Esophagus muscularis mucosa (tissue), 4 donors: ENCODE results near the gene IL12A. TPM values are rescaled to one million over a fixed set of nuclear protein-coding genes. Genes with fewer than 3 reads are reported as not detected.

Experiments used
- DNase-seq: peaks from one replicate; pipeline ENCODE4 v3.0.0-alpha.2; 2017; ENCODE audit errors: extremely low spot score
- H3K27ac ChIP-seq, 4 donors: fragments of 200-600 bp; sonication (generic); replicated peaks in 1 of 4; 1 replicate in 3 of 4; 2 replicates in 1 of 4; pipeline ENCODE4 v1.5.1; 2016 to 2019; ENCODE audit warnings: mild to moderate bottlenecking in 1 of 4
- H3K27me3 ChIP-seq, 4 donors: fragments of 200-600 bp; sonication (generic); one replicate each; pipeline versions ENCODE4 v1.5.1 to v1.6.0; 2016 to 2019
- H3K36me3 ChIP-seq, 4 donors: fragments of 200-600 bp; sonication (generic); one replicate each; pipeline ENCODE4 v1.5.1; 2016 to 2019
- H3K4me1 ChIP-seq, 4 donors: fragments of 200-600 bp; sonication (generic); one replicate each; pipeline ENCODE4 v1.5.1; 2016 to 2019
- H3K4me3 ChIP-seq, 4 donors: fragments of 200-600 bp; sonication (generic); 1 replicate in 2 of 4; 2 replicates in 2 of 4; pipeline ENCODE4 v1.5.1; 2016 to 2019; ENCODE audit warnings: mild to moderate bottlenecking in 4 of 4, moderate library complexity in 1 of 4
- H3K9me3 ChIP-seq, 4 donors: fragments of 200-600 bp; sonication (generic); 1 replicate in 3 of 4; 2 replicates in 1 of 4; pipeline ENCODE4 v1.5.1; 2016 to 2019
- EP300 ChIP-seq: sonication (generic); formaldehyde crosslinking; IDR thresholded peaks from one replicate; pipeline ENCODE4 v1.6.1; 2017; ENCODE audit warnings: antibody characterized with exemption
- POLR2A ChIP-seq: fragments of 450-650 bp; IDR thresholded peaks from one replicate; pipeline ENCODE4 v1.6.1; 2017; ENCODE audit warnings: antibody characterized with exemption, moderate library complexity, mild to moderate bottlenecking, low read depth
- POLR2AphosphoS5 ChIP-seq, 2 donors: sonication (generic); formaldehyde crosslinking; IDR thresholded peaks; one replicate each; pipeline ENCODE4 v1.6.1; 2017; ENCODE audit warnings: antibody characterized with exemption in 2 of 2
- WGBS: methylation state at CpG from one replicate; pipeline ENCODE4 v1.1.5; 2018; 5-methylcytosine and 5-hydroxymethylcytosine counted together
- intact Hi-C: fragments of 100-400 bp; cut with DNase I; formaldehyde crosslinking; loops from one replicate; pipeline ENCODE4 v1.15.1; 2023
- total RNA-seq, 4 donors: library from RNA; depleted of rRNA; stranded (reverse); fragments of >200 nt; gene quantifications; one replicate each; pipeline versions ENCODE4 v1.1.0 to v1.2.1, GENCODE V29; 2016
- TF ChIP-seq, protein P1 (sequence below), 3 experiments: fragments of 200-600 bp in 2 of 3; fragments of 450-650 bp in 1 of 3; sonication (generic) in 2 of 3; IDR thresholded peaks; one replicate each; pipeline ENCODE4 v1.5.1; 2017 to 2019; ENCODE audit warnings: antibody characterized with exemption in 3 of 3, mild to moderate bottlenecking in 2 of 3, moderate library complexity in 1 of 3

Gene IL12A
- total RNA-seq, 4 donors from 2014 or later, result 0.42 to 2.4 (median 0.99) TPM

GRCh38 chr3:159989973-159990846, 1.6 kb downstream of the IL12A start:
- H3K27me3 ChIP-seq, result no peaks in the 10 kb centered on the region
- peaks cover 6 to 49% (median 45%) of the 10 kb centered on the region in 4 donors for H3K4me1 ChIP-seq
- WGBS, result 90% methylated on average over 5 of the region's 5 CpGs

DNA sequence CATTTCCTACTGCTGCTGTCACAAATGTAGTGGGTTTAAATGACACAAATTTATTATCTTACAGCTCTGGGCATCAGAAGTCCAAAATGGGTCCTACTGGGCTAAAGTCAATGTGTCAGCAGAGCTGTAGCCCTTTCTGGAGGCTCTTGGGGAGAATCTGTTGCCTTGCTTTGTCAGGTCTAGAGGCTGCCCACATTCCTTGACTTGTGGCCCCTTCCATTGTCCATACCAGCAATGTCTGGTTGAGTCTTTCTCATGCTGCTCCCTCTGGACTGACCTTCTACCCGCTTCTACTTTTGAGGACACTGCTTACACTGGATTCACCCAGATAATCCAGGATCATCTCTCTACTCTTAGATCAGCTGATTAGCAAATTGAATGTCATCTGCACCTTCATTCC, 3.0 kb downstream of the IL12A start:
- 100% methylated on average over 1 of the region's 1 CpG for WGBS
- Histone ChIP-seq H3K9me3 (no peaks in the 10 kb centered on the region), H3K27me3 (no peaks in the 10 kb centered on the region), H3K27ac (peak overlapping the region in 1 of 4 donors; percentile 4), H3K4me3 (no peak overlapping the region), H3K4me1 (peaks cover 6 to 52% (median 45%) of the 10 kb centered on the region in 4 donors), H3K36me3 (no peaks in the 10 kb centered on the region)
- peak; percentile 78 for DNase-seq
- intact Hi-C loops, result no loop called here
- TF ChIP-seq EP300 (no peak), POLR2AphosphoS5 (IDR thresholded peaks at IDR 0.05) (no peak), POLR2A (no peak)
- TF ChIP-seq, protein P1, sequence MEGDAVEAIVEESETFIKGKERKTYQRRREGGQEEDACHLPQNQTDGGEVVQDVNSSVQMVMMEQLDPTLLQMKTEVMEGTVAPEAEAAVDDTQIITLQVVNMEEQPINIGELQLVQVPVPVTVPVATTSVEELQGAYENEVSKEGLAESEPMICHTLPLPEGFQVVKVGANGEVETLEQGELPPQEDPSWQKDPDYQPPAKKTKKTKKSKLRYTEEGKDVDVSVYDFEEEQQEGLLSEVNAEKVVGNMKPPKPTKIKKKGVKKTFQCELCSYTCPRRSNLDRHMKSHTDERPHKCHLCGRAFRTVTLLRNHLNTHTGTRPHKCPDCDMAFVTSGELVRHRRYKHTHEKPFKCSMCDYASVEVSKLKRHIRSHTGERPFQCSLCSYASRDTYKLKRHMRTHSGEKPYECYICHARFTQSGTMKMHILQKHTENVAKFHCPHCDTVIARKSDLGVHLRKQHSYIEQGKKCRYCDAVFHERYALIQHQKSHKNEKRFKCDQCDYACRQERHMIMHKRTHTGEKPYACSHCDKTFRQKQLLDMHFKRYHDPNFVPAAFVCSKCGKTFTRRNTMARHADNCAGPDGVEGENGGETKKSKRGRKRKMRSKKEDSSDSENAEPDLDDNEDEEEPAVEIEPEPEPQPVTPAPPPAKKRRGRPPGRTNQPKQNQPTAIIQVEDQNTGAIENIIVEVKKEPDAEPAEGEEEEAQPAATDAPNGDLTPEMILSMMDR (IDR thresholded peaks at IDR 0.05), result no peak

More at GRCh38 chr3:159989973-159990846, 1.6 kb downstream of the IL12A start:
- intact Hi-C loops, result no loop called here
- TF ChIP-seq POLR2A (no peak), POLR2AphosphoS5 (IDR thresholded peaks at IDR 0.05) (no peak), EP300 (no peak)
- TF ChIP-seq, protein P1 (IDR thresholded peaks at IDR 0.05), result no peak
- H3K27ac ChIP-seq, result peak overlapping the region in 1 of 4 donors; percentile 9
- no peaks in the 10 kb centered on the region for H3K36me3 ChIP-seq
- H3K4me3 ChIP-seq, result no peak overlapping the region
- no peaks in the 10 kb centered on the region for H3K9me3 ChIP-seq
- peak; percentile 86 for DNase-seq

DNA sequence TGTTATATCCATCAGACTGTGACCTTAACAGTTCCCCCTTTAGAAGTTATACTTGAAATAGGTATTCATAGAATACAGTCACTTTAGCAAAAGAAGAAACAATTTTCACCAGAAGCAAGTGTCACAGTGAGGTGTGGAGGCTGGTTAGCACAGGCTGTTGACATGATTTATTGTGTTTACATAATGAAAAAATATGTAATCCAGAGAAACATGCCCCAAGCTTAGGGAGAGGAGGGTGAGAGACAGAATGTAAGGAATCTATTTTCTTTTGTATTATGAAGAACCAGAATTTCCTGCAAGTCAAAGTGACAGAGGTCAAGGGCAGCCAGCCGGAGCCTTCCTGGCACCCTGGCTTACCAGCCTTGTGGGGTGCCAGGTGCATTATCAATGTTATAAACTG, 4.0 kb downstream of the IL12A start:
- Histone ChIP-seq H3K27ac (peak overlapping the region in 3 of 4 donors; percentile 4 to 16 (median 11)), H3K27me3 (no peaks in the 10 kb centered on the region), H3K4me3 (no peak overlapping the region), H3K4me1 (peaks cover 6 to 52% (median 45%) of the 10 kb centered on the region in 4 donors), H3K9me3 (no peaks in the 10 kb centered on the region), H3K36me3 (no peaks in the 10 kb centered on the region)
- WGBS, result 60% methylated on average over 1 of the region's 1 CpG
- no peak for TF ChIP-seq POLR2A
- no peak for TF ChIP-seq EP300
- TF ChIP-seq, protein P1 (IDR thresholded peaks at IDR 0.05), result no peak
- no peak for TF ChIP-seq POLR2AphosphoS5 (IDR thresholded peaks at IDR 0.05)
- intact Hi-C loops, result no loop called here
- DNase-seq, result no peak

DNA sequence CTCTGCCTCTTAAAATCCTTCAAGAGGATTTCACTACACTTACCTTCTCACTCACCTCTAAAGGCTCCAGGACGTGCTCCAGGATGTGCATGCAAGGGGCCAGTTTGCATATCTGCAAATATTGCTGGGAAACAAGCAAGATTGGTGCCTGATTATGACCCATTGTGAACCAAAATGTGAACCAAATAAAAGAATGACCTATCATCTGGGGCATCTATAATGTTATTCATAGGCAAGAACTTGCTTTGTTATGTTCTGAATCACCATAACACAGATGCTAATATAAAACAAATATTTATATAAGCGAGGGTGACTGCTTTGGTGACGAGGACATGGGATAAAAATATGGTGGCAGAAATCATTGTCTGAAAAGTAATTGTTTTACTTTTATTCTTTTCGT, 5.5 kb downstream of the IL12A start:
- no peak overlapping the region for H3K4me3 ChIP-seq
- H3K9me3 ChIP-seq, result no peaks in the 10 kb centered on the region
- WGBS, result 56% methylated on average over 4 of the region's 4 CpGs
- no peaks in the 10 kb centered on the region for H3K27me3 ChIP-seq
- DNase-seq, result no peak
- peaks cover 0 to 37% (median 34%) of the 10 kb centered on the region in 4 donors for H3K4me1 ChIP-seq
- no peaks in the 10 kb centered on the region for H3K36me3 ChIP-seq
- intact Hi-C loops, result no loop called here
- H3K27ac ChIP-seq, result no peak overlapping the region
- no peak for TF ChIP-seq POLR2A
- TF ChIP-seq, protein P1 (IDR thresholded peaks at IDR 0.05), result no peak
- TF ChIP-seq POLR2AphosphoS5 (IDR thresholded peaks at IDR 0.05), result no peak
- TF ChIP-seq EP300, result no peak
